Measurements from ENCODE around the gene SPRY4.
"Not testable (repeated sequence)": the region's sequence is repeated elsewhere in the genome, so short reads cannot be mapped to it uniquely, and the experiment has no call there.

The SPRY4 gene

GRCh38 chr5:142314109-142314508, 10.7 kb downstream of the SPRY4 start:
- no peak for DNase-seq

GRCh38 chr5:142313682-142314081, 11.1 kb downstream of the SPRY4 start:
- DNase-seq, result no peak

- no peak for DNase-seq
Observed at GRCh38 chr5:142313275-142313674, 11.5 kb downstream of the SPRY4 start.

- no peak for DNase-seq
Observed at GRCh38 chr5:142312399-142312798, 12.4 kb downstream of the SPRY4 start.

GRCh38 chr5:142311725-142312124, 13.1 kb downstream of the SPRY4 start:
- DNase-seq, result no peak

DNA sequence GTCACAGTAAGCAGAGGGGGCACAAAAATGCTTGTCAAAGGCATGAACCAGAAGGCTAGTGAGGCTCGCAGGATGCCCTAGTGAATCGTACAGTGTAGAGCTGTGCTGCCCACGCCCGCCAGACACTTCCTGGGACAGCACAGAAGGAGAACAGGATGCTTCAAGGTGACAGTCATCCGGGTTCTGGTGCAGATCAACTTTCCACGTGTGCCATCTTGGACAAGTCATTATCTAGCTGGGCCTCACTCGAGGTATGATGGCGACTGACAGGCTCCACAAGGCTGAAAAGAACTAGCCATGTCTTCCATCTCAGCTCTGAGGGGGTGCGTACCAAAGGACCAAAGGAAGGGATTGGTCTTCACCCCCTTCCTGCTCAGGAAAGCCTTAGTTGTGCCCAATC, 14.0 kb downstream of the SPRY4 start:
- no peak for DNase-seq

DNA sequence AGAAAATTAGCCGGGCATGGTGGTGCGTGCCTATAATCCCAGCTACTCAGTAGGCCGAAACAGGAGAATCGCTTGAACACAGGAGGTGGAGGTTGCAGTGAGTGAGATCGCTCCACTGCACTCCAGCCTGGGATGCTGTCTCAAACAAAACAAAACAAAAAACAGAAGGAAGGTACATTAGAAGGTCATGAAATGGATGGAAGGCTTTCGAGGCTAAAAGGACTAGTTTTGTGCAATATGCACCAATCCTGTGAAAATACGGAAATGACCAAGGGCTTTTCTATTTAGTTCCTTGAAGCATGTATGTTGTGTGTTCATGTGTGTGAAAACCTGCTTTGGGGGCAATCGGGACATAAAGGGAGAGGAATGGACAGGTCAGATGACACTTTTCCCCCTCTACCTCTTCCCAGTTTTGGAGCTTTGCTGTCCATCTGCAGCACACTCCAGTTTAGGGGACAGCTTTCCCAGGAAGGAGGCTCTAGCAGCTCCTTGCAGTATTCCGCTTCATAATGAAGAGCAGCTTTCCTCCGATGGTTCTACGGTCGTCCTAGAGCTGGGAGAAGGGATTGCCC, 15.0 kb downstream of the SPRY4 start:
- DNase-seq, result no peak

DNA sequence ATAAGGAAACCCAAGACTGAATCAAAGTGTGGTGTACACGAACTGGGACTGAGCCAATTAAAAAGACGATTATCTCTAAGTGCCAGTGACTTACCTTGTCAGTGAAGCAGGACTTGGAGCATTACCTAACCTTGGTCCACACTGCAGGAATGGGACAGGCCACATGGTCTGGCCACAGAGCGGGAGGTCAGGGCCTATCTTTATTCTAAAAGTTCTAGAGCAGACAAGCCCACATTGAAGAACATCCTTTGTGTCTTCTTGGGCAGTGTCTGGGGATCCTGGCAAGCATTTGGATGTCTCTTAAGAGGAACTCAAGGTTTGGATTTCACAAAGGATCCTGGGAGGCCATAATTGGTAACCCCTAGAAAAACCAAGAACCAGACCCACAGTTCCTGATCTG, 16.5 kb downstream of the SPRY4 start:
- DNase-seq, result no peak

- no peak for DNase-seq
Observed at GRCh38 chr5:142307146-142307890, 17.5 kb downstream of the SPRY4 start.

DNA sequence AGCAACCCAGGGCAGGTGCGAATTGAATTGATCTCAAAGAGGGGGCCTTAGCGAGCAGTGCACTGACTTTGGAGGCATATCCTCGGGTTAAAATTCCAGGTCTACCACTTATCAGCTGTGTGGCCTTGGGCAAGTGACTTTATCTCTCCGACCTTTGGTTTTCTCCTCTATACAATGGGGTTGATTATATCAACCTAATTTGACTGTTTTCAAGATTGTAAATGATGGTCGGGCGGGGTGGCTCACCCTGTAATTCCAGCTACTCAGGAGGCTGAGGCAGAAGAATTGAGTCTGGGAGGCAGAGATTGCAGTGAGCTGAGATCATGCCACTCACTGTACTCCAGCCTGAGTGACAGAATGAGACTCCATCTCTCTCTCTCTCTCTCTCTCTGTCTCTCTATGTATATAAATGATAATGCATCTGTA, 18.7 kb downstream of the SPRY4 start:
- DNase-seq, result no peak

- DNase-seq, result no peak
Observed at GRCh38 chr5:142305211-142305610, 19.6 kb downstream of the SPRY4 start.

GRCh38 chr5:142304013-142304701, 20.7 kb downstream of the SPRY4 start:
- no peak for DNase-seq

DNA sequence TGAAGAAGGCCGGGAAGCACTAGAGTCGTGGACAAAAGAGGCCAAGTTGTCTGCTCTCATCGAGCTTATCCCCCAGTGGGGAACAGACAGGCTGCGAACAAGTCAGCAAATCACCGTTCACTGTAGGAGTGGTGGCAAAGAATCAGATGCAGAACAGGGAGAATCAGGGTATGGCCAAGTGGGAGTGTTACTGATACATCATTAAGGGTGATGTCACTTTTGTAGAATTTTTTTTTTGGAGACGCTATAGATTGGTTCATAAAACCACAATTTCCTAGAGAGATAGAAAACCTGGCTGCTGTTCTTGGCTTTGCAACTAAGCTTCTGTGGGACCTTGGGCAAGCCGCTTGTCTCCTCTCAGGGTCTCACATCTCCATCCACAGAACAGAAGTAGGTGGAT, 21.3 kb downstream of the SPRY4 start:
- no peak for DNase-seq

DNA sequence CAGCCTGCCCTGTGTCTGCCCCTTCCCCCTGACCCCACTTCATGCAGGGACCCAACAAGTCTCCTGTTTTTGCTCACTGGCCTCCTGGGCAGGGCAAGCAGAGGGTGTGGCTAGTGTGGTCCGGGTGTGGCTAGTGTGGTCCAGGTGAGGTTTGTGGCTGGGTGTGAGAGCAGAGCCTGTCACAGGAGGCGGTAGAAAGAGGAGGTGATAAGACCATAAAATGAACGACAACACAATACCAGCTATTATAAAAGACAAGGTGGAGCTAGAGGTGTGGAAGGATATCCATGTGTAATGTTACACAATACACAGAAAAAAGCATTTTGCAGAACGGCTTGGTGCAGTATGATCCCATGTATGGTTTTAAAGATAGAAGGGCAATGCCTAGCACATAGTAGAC, 23.3 kb downstream of the SPRY4 start:
- DNase-seq, result no peak

- DNase-seq, result no peak
Observed at GRCh38 chr5:142300677-142301076, 24.1 kb downstream of the SPRY4 start.

DNA sequence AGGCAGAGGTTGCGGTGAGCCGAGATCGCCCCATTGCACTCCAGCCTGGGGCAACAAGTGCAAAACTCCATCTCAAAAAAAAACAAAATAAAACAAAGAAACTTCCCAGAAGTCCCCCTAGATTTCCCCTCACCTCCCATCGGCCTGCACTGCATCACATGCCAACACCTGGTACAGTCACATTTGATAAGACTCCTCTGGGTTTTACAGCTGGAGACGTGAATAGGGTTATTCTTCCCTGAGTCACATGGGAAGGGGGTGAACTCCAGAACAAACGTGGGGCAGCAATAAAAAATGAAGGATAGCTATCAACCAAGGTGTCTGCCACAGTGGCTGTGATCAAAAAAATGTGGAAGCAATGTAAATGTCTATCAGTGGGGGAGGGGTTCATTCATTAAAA, 26.0 kb downstream of the SPRY4 start:
- no peak for DNase-seq

GRCh38 chr5:142297786-142298185, 27.0 kb downstream of the SPRY4 start:
- DNase-seq, result not testable (repeated sequence)

GRCh38 chr5:142296914-142297417, 27.9 kb downstream of the SPRY4 start:
- DNase-seq, result no peak

DNA sequence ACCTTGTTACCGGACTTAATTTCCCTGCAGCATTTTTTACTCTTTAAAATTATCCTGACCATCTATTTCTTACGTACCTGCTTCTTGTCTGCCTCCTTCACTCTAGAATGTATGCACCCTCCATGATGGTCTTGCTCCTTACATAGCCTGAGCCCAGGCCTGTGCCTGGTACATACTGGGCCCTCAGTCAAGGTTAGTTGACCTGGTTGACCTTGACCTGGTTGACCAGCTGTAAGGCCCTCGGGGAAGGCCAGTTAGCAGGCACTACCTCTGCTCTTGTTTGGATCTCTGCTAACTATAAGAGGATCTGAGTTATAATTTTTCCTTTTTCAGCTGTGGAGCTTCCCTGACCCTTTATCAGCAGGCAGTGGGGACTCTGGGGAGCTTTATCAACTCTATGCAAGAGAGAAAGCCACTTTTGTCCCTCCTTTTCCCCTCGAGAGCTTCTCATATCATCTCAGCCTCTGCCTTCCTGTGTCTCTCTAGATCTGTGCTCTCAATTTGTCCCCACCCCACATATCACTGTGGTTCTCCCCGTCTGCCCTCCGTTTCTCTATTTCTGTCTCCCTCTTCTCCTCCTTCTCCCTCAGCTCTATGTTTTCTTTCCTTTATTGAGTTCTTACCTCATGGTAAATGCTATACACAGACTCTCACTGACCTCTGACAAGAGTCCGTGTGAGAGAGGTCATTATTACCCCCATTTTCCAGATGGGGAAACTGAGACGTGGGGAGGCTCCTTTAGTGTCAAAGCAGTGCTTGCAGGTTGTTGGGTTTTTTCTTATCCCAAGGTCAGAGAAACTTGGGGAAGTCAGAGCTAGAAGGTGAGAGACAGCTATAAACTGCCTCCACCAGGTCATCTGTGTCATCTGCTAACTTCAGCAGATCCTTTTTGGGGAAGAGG, 28.6 kb downstream of the SPRY4 start:
- DNase-seq, result no peak

DNA sequence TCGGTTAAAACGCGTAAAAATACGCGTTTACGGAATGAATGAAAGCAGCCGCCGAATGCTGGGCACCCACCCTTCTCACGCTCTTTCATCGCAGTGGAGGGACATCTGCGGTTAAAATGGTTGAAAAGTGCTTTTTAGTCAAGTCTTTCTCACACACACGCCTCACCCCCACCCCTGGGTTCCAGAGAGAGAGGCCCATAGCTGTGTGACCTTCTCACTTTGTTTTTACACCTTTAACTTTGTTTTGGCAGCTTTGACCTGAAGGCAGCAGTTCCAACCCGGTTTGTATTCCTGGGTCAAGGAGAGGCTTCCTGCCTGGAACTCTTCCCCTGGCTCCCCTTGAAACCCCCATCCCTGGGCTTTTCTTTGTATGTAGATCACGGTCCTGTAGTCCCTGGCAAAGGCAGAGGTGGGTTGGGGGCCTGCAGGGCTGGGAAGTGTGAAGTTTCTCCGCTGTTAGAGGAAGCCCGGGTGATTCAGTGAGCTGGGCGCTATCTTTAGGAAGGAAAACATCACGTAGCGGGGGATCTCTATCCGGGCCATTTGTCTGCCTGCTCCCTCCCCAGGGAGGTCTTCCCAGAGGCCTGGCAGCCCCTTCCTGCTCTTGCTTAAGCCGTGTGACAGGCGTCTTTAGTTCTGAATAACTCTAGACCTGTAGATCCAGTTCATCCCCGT, 29.6 kb downstream of the SPRY4 start:
- DNase-seq, result no peak

GRCh38 chr5:142293486-142293885, 31.3 kb downstream of the SPRY4 start:
- no peak for DNase-seq

DNA sequence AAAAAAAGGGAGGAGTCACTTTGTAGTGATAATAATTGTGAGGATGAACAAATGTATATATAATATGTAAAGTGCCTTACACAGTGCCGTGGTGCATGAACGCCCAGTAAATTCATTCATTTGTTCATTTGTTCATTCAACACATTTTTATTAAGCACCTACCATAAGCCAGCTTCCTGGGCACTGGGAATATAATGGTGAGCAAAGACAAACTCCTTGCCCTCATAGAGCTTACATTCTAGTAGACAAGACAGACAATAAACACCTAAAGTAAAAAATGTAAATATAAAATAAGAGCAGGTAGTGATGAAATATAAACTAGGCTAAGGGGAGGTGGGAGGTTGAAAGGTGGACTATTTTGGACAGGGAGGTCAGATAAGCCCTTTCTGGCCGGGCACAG, 32.0 kb downstream of the SPRY4 start:
- no peak for DNase-seq
